Breast epithelium (tissue), 4 donors: Measurements from ENCODE around the gene WDR37. TPM values are rescaled to one million over a fixed set of nuclear protein-coding genes. Genes with fewer than 3 reads are reported as not detected.
"Not testable (repeated sequence)": the region's sequence is repeated elsewhere in the genome, so short reads cannot be mapped to it uniquely, and the experiment has no call there.

Source experiments
- DNase-seq, 2 donors: peaks; one replicate each; pipeline ENCODE4 v3.0.0-alpha.2; 2019; ENCODE audit warnings: low spot score in 2 of 2
- H3K27ac ChIP-seq, 2 donors: fragments of 200-600 bp; sonication (generic) in 1 of 2; one replicate each; pipeline ENCODE4 v1.5.1; 2016 to 2019; ENCODE audit warnings: mild to moderate bottlenecking in 1 of 2
- H3K27me3 ChIP-seq, 2 donors: fragments of 200-600 bp; sonication (generic) in 1 of 2; one replicate each; pipeline versions ENCODE4 v1.5.1 to v1.6.0; 2017 to 2019; ENCODE audit warnings: control low read depth in 1 of 2, mild to moderate bottlenecking in 1 of 2
- H3K36me3 ChIP-seq: fragments of 200-600 bp; one replicate; pipeline ENCODE4 v1.5.1; 2019
- H3K4me1 ChIP-seq, 2 donors: fragments of 200-600 bp; sonication (generic); one replicate each; pipeline ENCODE4 v1.5.1; 2016 to 2019; ENCODE audit warnings: control low read depth in 1 of 2
- H3K4me3 ChIP-seq, 3 donors: fragments of 200-600 bp; sonication (generic); 1 replicate in 2 of 3; 2 replicates in 1 of 3; pipeline ENCODE4 v1.5.1; 2016 to 2019; ENCODE audit warnings: mild to moderate bottlenecking in 3 of 3, moderate library complexity in 2 of 3
- H3K9me3 ChIP-seq, 2 donors: fragments of 200-600 bp; sonication (generic) in 1 of 2; one replicate each; pipeline ENCODE4 v1.5.1; 2016 to 2019; ENCODE audit warnings: control low read depth in 1 of 2
- POLR2A ChIP-seq: fragments of 450-650 bp; IDR thresholded peaks from one replicate; pipeline ENCODE4 v1.6.1; 2016; ENCODE audit warnings: antibody characterized with exemption, mild to moderate bottlenecking, moderate library complexity
- POLR2AphosphoS5 ChIP-seq, 3 donors: sonication (generic); formaldehyde crosslinking; IDR thresholded peaks; one replicate each; pipeline ENCODE4 v1.6.1; 2017; ENCODE audit warnings: antibody characterized with exemption in 3 of 3
- intact Hi-C: fragments of 100-400 bp; cut with DNase I; formaldehyde crosslinking; loops from one replicate; pipeline ENCODE4 v1.15.1; 2023; ENCODE audit warnings: low total_unique reads
- total RNA-seq, 3 donors: library from RNA; depleted of rRNA; stranded (reverse); fragments of >200 nt; gene quantifications; one replicate each; pipeline ENCODE4 v1.1.0, GENCODE V29; 2016
- TF ChIP-seq, protein P1 (sequence below), 3 donors: fragments of 450-650 bp; IDR thresholded peaks; one replicate each; pipeline ENCODE4 v1.5.1; 2016 to 2017; ENCODE audit warnings: antibody characterized with exemption in 3 of 3, mild to moderate bottlenecking in 3 of 3, moderate library complexity in 3 of 3

The WDR37 gene
- total RNA-seq, 3 donors from 2014 or later: 13.9 to 18.0 (median 14.4) TPM

GRCh38 chr10:1156921-1157614, 100.9 kb downstream of the WDR37 start:
- TF ChIP-seq POLR2AphosphoS5 (IDR thresholded peaks at IDR 0.05) (no peak), POLR2A (no peak)
- TF ChIP-seq, protein P1, sequence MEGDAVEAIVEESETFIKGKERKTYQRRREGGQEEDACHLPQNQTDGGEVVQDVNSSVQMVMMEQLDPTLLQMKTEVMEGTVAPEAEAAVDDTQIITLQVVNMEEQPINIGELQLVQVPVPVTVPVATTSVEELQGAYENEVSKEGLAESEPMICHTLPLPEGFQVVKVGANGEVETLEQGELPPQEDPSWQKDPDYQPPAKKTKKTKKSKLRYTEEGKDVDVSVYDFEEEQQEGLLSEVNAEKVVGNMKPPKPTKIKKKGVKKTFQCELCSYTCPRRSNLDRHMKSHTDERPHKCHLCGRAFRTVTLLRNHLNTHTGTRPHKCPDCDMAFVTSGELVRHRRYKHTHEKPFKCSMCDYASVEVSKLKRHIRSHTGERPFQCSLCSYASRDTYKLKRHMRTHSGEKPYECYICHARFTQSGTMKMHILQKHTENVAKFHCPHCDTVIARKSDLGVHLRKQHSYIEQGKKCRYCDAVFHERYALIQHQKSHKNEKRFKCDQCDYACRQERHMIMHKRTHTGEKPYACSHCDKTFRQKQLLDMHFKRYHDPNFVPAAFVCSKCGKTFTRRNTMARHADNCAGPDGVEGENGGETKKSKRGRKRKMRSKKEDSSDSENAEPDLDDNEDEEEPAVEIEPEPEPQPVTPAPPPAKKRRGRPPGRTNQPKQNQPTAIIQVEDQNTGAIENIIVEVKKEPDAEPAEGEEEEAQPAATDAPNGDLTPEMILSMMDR (IDR thresholded peaks at IDR 0.05): no peak
- DNase-seq: no peak
- intact Hi-C loops: no loop called here
- H3K4me1 ChIP-seq: no peaks in the 10 kb centered on the region
- H3K9me3 ChIP-seq: no peaks in the 10 kb centered on the region
- H3K27ac ChIP-seq: no peak overlapping the region
- no peak overlapping the region for H3K4me3 ChIP-seq
- no peaks in the 10 kb centered on the region for H3K27me3 ChIP-seq
- no peaks in the 10 kb centered on the region for H3K36me3 ChIP-seq

- H3K4me3 ChIP-seq: no peak overlapping the region
- no peaks in the 10 kb centered on the region for H3K27me3 ChIP-seq
- H3K27ac ChIP-seq: no peak overlapping the region
- no peak for TF ChIP-seq POLR2AphosphoS5 (IDR thresholded peaks at IDR 0.05)
- TF ChIP-seq POLR2A: no peak
- TF ChIP-seq, protein P1 (IDR thresholded peaks at IDR 0.05): no peak
- H3K9me3 ChIP-seq: no peaks in the 10 kb centered on the region
- intact Hi-C loops: no loop called here
- DNase-seq: no peak
- H3K4me1 ChIP-seq: no peaks in the 10 kb centered on the region
- H3K36me3 ChIP-seq: no peaks in the 10 kb centered on the region
Measured at GRCh38 chr10:1157615-1157933, 101.4 kb downstream of the WDR37 start.

DNA sequence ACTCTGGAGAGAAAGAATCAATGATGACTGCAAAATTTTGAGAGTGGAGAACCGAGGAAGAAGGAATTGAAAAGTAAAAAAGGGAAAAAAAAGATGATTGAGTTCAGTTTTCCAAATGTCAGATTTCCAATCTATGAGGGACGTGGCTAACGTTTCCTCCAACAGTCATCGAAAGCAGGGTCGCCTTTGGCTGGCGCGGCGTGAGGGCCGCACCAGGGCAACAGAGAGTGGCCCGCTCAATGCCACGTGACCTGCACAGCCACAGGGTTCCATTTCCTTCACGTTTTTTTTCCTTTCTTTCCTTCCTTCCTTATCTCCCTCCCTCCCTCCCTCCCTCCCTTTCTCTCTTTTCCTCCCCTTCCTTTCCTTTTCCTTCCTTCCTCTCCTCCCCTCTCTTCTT, 101.9 kb downstream of the WDR37 start:
- no peak overlapping the region for H3K4me3 ChIP-seq
- TF ChIP-seq, protein P1 (IDR thresholded peaks at IDR 0.05): no peak
- TF ChIP-seq POLR2A (no peak), POLR2AphosphoS5 (IDR thresholded peaks at IDR 0.05) (no peak)

GRCh38 chr10:1158536-1158935, 102.4 kb downstream of the WDR37 start:
- H3K27me3 ChIP-seq, H3K27ac ChIP-seq, H3K9me3 ChIP-seq, DNase-seq, intact Hi-C loops, H3K4me1 ChIP-seq, H3K4me3 ChIP-seq, H3K36me3 ChIP-seq: not testable (repeated sequence)

More for the DNA sequence above, 101.9 kb downstream of the WDR37 start:
- Histone ChIP-seq H3K27me3 (no peaks in the 10 kb centered on the region), H3K4me1 (no peaks in the 10 kb centered on the region), H3K27ac (no peak overlapping the region), H3K36me3 (no peaks in the 10 kb centered on the region), H3K9me3 (no peaks in the 10 kb centered on the region)
- no peak for DNase-seq
- intact Hi-C loops: no loop called here

- H3K4me3 ChIP-seq: no peak overlapping the region
- no peaks in the 10 kb centered on the region for H3K4me1 ChIP-seq
- DNase-seq: no peak
- intact Hi-C loops: no loop called here
- H3K27me3 ChIP-seq: no peaks in the 10 kb centered on the region
- no peaks in the 10 kb centered on the region for H3K36me3 ChIP-seq
- no peak overlapping the region for H3K27ac ChIP-seq
- no peaks in the 10 kb centered on the region for H3K9me3 ChIP-seq
- TF ChIP-seq POLR2A (no peak), POLR2AphosphoS5 (IDR thresholded peaks at IDR 0.05) (no peak)
- TF ChIP-seq, protein P1 (IDR thresholded peaks at IDR 0.05): no peak
Measured at GRCh38 chr10:1159131-1160061, 103.2 kb downstream of the WDR37 start.
